ENCODE data around the gene PRR23E. TPM values are rescaled to one million over a fixed set of nuclear protein-coding genes. Genes with fewer than 3 reads are reported as not detected.

The PRR23E gene
- total RNA-seq, 1 donor from 2014 or later = not detected

- no peak for DNase-seq
These were observed 27.9 kb upstream of the PRR23E start for GRCh38 chr3:127165036-127165435.

- no peak for DNase-seq
These were observed 27.0 kb upstream of the PRR23E start for GRCh38 chr3:127165694-127166485.

- DNase-seq = no peak
These were observed 26.3 kb upstream of the PRR23E start for GRCh38 chr3:127166501-127167065.

- DNase-seq = no peak
These were observed 25.5 kb upstream of the PRR23E start for GRCh38 chr3:127167315-127168043.

GRCh38 chr3:127168271-127168670 lies 24.7 kb upstream of the PRR23E start:
- DNase-seq = no peak

- peak; percentile 22 for DNase-seq
These were observed 22.1 kb upstream of the PRR23E start for GRCh38 chr3:127170814-127171213.

GRCh38 chr3:127171320-127171719 lies 21.6 kb upstream of the PRR23E start:
- no peak for DNase-seq

GRCh38 chr3:127171721-127172120 lies 21.2 kb upstream of the PRR23E start:
- no peak for DNase-seq

GRCh38 chr3:127172211-127172610 lies 20.7 kb upstream of the PRR23E start:
- DNase-seq = no peak

GRCh38 chr3:127172781-127173515 lies 20.0 kb upstream of the PRR23E start:
- no peak for DNase-seq

- DNase-seq = no peak
These were observed 19.3 kb upstream of the PRR23E start for GRCh38 chr3:127173516-127174166.

- no peak for DNase-seq
These were observed 18.6 kb upstream of the PRR23E start for GRCh38 chr3:127174284-127174683.

- no peak for DNase-seq
These were observed 18.2 kb upstream of the PRR23E start for GRCh38 chr3:127174715-127175140.

GRCh38 chr3:127175272-127175671 lies 17.7 kb upstream of the PRR23E start:
- no peak for DNase-seq

- DNase-seq = no peak
These were observed 15.7 kb upstream of the PRR23E start for GRCh38 chr3:127177226-127177625.

- DNase-seq = no peak
These were observed 12.1 kb upstream of the PRR23E start for GRCh38 chr3:127180859-127181258.

- no peak for DNase-seq
These were observed 10.5 kb upstream of the PRR23E start for GRCh38 chr3:127182431-127182830.

- DNase-seq = no peak
These were observed 9.8 kb upstream of the PRR23E start for GRCh38 chr3:127182848-127183714.

GRCh38 chr3:127183931-127184869 lies 8.7 kb upstream of the PRR23E start:
- DNase-seq = no peak

GRCh38 chr3:127184870-127185216 lies 8.1 kb upstream of the PRR23E start:
- DNase-seq = no peak

Data from occipital lobe (tissue), 2 donors.